Left lobe of liver (tissue), 2 donors: ENCODE results near the gene ATOH1. TPM values are rescaled to one million over a fixed set of nuclear protein-coding genes. Genes with fewer than 3 reads are reported as not detected.

Experiments used
- ATAC-seq: fragments of 200-7000 bp; cut with Tn5 transposase; one replicate; pipeline ENCODE4 v1.9.1; 2020; ENCODE audit warnings: mild to moderate bottlenecking, moderate library complexity
- DNase-seq: peaks from one replicate; pipeline ENCODE4 v3.0.0-alpha.2; 2020; ENCODE audit warnings: low spot score
- total RNA-seq: library from RNA; stranded (reverse); gene quantifications from one replicate; pipeline ENCODE4 v1.2.1, GENCODE V29; 2021
- donor health status: DM: no; HTN: no; CAD: no; lungs with moderate emphysema.
- donor health status: DM: no; HTN: yes; CAD: no.

ATOH1 gene
- not detected for total RNA-seq

GRCh38 chr4:93828332-93828994 is at the start of gene ATOH1:
TSS of gene ATOH1 (plus strand) at chr4:93828753. CDS start at chr4:93828927, 174 bp downstream.
- no peak for ATAC-seq
- DNase-seq = no peak

GRCh38 chr4:93779228-93779627 is 49.3 kb upstream of the ATOH1 start:
- ATAC-seq (no peak), DNase-seq (no peak)

GRCh38 chr4:93780080-93780479 is 48.5 kb upstream of the ATOH1 start:
- no peak for DNase-seq
- ATAC-seq = no peak

- ATAC-seq = no peak
Observed at GRCh38 chr4:93781198-93781597, 47.4 kb upstream of the ATOH1 start.

GRCh38 chr4:93786149-93786548 is 42.4 kb upstream of the ATOH1 start:
- ATAC-seq = no peak

More at GRCh38 chr4:93781198-93781597, 47.4 kb upstream of the ATOH1 start:
- no peak for DNase-seq

GRCh38 chr4:93788712-93789111 is 39.8 kb upstream of the ATOH1 start:
- no peak for ATAC-seq
- DNase-seq = no peak

More at GRCh38 chr4:93786149-93786548, 42.4 kb upstream of the ATOH1 start:
- no peak for DNase-seq

- peak; percentile 89 for ATAC-seq
- peak; percentile 48 for DNase-seq
Observed at GRCh38 chr4:93791570-93792195, 36.9 kb upstream of the ATOH1 start.

GRCh38 chr4:93802045-93802444 is 26.5 kb upstream of the ATOH1 start:
- ATAC-seq (no peak), DNase-seq (no peak)

- no peak for DNase-seq
Observed at GRCh38 chr4:93809773-93810172, 18.8 kb upstream of the ATOH1 start.

GRCh38 chr4:93810340-93810992 is 18.1 kb upstream of the ATOH1 start:
- ATAC-seq = no peak
- no peak for DNase-seq

More at GRCh38 chr4:93809773-93810172, 18.8 kb upstream of the ATOH1 start:
- no peak for ATAC-seq

GRCh38 chr4:93813092-93813491 is 15.5 kb upstream of the ATOH1 start:
- DNase-seq (no peak), ATAC-seq (no peak)

GRCh38 chr4:93814141-93814540 is 14.4 kb upstream of the ATOH1 start:
- ATAC-seq (no peak), DNase-seq (no peak)

- no peak for DNase-seq
- ATAC-seq = peak; percentile 33
Observed at GRCh38 chr4:93814722-93815121, 13.8 kb upstream of the ATOH1 start.

- no peak for DNase-seq
- no peak for ATAC-seq
Observed at GRCh38 chr4:93825551-93826216, 2.9 kb upstream of the ATOH1 start.

- ATAC-seq (no peak), DNase-seq (no peak)
Observed at GRCh38 chr4:93827272-93827947, 1.1 kb upstream of the ATOH1 start.

- no peak for DNase-seq
Observed at GRCh38 chr4:93828995-93829819, 654 bp downstream of the ATOH1 start.

GRCh38 chr4:93829820-93830687 is 1.5 kb downstream of the ATOH1 start:
- ATAC-seq = no peak
- DNase-seq = no peak

More at GRCh38 chr4:93828995-93829819, 654 bp downstream of the ATOH1 start:
- no peak for ATAC-seq

- ATAC-seq = no peak
Observed at GRCh38 chr4:93831716-93832496, 3.4 kb downstream of the ATOH1 start.

More at GRCh38 chr4:93831716-93832496, 3.4 kb downstream of the ATOH1 start:
- DNase-seq = no peak
